ENCODE data around the gene BICD1. TPM values are rescaled to one million over a fixed set of nuclear protein-coding genes. Genes with fewer than 3 reads are reported as not detected.

The BICD1 gene
- polyA plus RNA-seq, 1 experiment = 7.9 TPM

DNA sequence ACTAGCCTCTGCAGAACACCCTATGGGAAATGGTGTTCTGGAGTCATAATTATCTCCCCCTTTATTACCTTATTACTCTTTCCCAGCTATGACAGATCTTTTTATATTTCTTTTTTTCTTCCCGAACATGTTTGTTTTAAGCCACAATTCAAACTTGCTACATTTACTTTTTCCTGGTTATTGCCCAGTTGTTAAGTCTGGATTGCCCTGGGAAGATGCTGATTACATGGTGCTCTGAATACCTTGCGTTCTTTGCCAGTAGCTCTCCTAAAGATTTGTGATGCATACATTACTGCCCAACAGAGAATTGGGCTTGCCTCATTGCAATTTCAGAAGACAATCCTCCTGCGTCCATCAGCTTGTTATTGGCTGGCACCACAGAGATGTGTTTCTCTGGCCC is 174.5 kb downstream of the BICD1 start:
- DNase-seq (ENCODE audit: low read depth) = no peak
- TF ChIP-seq, protein P1, sequence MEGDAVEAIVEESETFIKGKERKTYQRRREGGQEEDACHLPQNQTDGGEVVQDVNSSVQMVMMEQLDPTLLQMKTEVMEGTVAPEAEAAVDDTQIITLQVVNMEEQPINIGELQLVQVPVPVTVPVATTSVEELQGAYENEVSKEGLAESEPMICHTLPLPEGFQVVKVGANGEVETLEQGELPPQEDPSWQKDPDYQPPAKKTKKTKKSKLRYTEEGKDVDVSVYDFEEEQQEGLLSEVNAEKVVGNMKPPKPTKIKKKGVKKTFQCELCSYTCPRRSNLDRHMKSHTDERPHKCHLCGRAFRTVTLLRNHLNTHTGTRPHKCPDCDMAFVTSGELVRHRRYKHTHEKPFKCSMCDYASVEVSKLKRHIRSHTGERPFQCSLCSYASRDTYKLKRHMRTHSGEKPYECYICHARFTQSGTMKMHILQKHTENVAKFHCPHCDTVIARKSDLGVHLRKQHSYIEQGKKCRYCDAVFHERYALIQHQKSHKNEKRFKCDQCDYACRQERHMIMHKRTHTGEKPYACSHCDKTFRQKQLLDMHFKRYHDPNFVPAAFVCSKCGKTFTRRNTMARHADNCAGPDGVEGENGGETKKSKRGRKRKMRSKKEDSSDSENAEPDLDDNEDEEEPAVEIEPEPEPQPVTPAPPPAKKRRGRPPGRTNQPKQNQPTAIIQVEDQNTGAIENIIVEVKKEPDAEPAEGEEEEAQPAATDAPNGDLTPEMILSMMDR (IDR thresholded peaks at IDR 0.05; ENCODE audit: insufficient read depth, low read depth, low read length) = no peak
- Histone ChIP-seq H3K36me3 (ENCODE audit: control insufficient read depth, insufficient read depth, low read length) (no peaks in the 10 kb centered on the region), H3K4me3 (ENCODE audit: low read depth, low read length) (no peak overlapping the region), H3K27me3 (ENCODE audit: control insufficient read depth, insufficient read depth, low read length) (no peaks in the 10 kb centered on the region)
- CTCF ChIA-PET = no interaction called here
- POLR2A ChIA-PET = no interaction called here

DNA sequence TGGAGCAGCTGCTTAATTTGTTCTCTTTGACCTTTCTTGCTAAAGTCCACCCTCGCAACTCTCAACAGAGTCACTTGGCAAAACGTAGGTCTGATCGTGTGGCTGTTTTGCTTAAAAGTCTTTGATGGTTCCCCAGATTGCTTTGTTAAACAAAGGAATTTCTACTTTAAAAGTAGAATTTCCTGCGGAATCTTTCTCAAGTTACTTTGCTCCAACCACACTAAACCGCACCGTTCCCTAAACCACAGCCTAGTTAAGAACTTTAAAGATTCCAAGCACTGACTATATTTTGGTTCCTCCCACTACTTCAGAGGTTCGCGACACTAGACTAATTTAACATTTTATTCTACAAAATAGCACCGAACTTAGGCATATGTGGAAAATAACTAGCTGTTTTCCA is 177.9 kb downstream of the BICD1 start:
- no peak for DNase-seq (ENCODE audit: low read depth)
- H3K36me3 ChIP-seq (ENCODE audit: control insufficient read depth, insufficient read depth, low read length) = no peaks in the 10 kb centered on the region
- no peaks in the 10 kb centered on the region for H3K27me3 ChIP-seq (ENCODE audit: control insufficient read depth, insufficient read depth, low read length)
- CTCF ChIA-PET = no interaction called here
- TF ChIP-seq, protein P1 (IDR thresholded peaks at IDR 0.05; ENCODE audit: insufficient read depth, low read depth, low read length) = no peak
- H3K4me3 ChIP-seq (ENCODE audit: low read depth, low read length) = no peak overlapping the region
- POLR2A ChIA-PET = no interaction called here

DNA sequence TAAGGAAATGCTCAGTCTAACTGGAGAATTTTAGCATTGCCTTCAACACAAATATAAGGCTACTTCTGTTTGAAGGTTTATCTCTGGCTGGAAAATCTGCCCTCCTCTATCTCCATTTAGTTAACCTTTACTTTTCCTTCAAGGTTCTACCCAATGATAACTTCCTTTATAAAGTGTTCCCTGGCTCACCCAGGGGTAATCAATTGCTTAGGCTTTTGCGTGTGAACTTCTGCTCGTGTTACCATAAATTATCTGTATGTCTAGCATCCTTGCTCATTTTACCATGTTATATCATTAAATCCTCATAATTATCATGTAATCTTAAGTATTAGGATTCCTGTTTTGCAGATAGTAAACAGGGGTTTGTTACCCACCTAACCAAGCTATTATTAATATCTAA is 178.4 kb downstream of the BICD1 start:
- Histone ChIP-seq H3K4me3 (ENCODE audit: low read depth, low read length) (no peak overlapping the region), H3K27me3 (ENCODE audit: control insufficient read depth, insufficient read depth, low read length) (no peaks in the 10 kb centered on the region), H3K36me3 (ENCODE audit: control insufficient read depth, insufficient read depth, low read length) (no peaks in the 10 kb centered on the region)
- DNase-seq (ENCODE audit: low read depth) = no peak
- CTCF ChIA-PET = no interaction called here
- POLR2A ChIA-PET = interaction anchor here (0.7 kb wide), 1 partner anchor 767 kb away, joined by 3 read pairs; no protein-coding TSS in a partner anchor
- TF ChIP-seq, protein P1 (IDR thresholded peaks at IDR 0.05; ENCODE audit: insufficient read depth, low read depth, low read length) = no peak

DNA sequence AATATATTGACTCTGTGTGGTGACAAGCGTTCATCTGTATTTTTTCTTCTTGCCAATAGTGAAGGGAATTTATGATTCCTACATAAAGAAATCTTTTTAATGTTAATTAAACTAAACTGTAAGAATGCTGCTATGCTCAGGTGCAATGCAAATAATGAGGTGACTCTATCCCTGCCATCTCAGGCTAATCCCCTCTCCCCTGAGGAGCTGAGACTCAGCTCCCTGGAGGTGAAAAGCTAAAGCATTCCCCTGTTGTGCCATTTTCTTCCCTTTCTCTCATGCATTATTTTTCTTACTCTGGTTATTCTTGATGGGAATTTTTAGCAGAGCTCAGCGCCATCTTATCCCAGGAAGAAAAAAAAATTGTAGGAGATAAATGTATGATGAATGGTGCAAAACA is 178.8 kb downstream of the BICD1 start:
- DNase-seq (ENCODE audit: low read depth) = no peak
- CTCF ChIA-PET = no interaction called here
- Histone ChIP-seq H3K4me3 (ENCODE audit: low read depth, low read length) (no peak overlapping the region), H3K36me3 (ENCODE audit: control insufficient read depth, insufficient read depth, low read length) (no peaks in the 10 kb centered on the region), H3K27me3 (ENCODE audit: control insufficient read depth, insufficient read depth, low read length) (no peaks in the 10 kb centered on the region)
- TF ChIP-seq, protein P1 (IDR thresholded peaks at IDR 0.05; ENCODE audit: insufficient read depth, low read depth, low read length) = no peak
- POLR2A ChIA-PET = interaction anchor here (0.7 kb wide), 1 partner anchor 767 kb away, joined by 3 read pairs; no protein-coding TSS in a partner anchor

DNA sequence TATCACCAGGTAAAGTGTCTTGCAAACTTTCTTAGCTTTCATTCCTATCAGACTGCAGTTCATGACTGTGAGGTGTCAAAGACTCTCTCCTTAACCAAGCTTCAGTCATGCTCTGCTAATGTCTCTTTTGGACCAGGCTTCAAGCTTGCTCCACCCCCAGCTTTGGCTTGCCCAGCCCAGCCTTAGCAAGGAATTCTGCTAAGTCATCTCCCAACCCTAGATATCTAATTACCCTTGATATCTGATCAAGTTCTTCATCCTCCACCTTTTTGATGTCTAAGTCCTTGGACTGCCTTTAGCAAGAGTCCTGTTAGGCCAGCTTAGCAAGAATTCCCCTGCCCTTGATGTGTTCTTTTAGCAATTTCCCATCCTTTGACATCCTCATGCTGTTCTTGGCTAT is 183.8 kb downstream of the BICD1 start:
- Histone ChIP-seq H3K36me3 (ENCODE audit: control insufficient read depth, insufficient read depth, low read length) (no peaks in the 10 kb centered on the region), H3K27me3 (ENCODE audit: control insufficient read depth, insufficient read depth, low read length) (no peaks in the 10 kb centered on the region), H3K4me3 (ENCODE audit: low read depth, low read length) (no peak overlapping the region)
- POLR2A ChIA-PET = no interaction called here
- TF ChIP-seq, protein P1 (IDR thresholded peaks at IDR 0.05; ENCODE audit: insufficient read depth, low read depth, low read length) = no peak
- CTCF ChIA-PET = interaction anchor here (0.6 to 1.6 kb wide), 7 partner anchors 11 to 25 kb away, joined by 3 to 4 read pairs (median 3); no protein-coding TSS in a partner anchor
- DNase-seq (ENCODE audit: low read depth) = no peak
